Type B pancreatic cell (in vitro differentiated cells): ENCODE data around the gene VDR. TPM values are rescaled to one million over a fixed set of nuclear protein-coding genes. Genes with fewer than 3 reads are reported as not detected.

Experiments
- DNase-seq: peaks from one replicate; pipeline ENCODE4 v3.0.0; 2021; ENCODE audit warnings: mixed read lengths; ENCODE audit not compliant: unreplicated experiment; ENCODE audit errors: extremely low spot score
- H3K27ac Mint-ChIP-seq: 2 replicates; pipeline ENCODE4 v1.8.0; 2021; ENCODE audit warnings: mild to moderate bottlenecking, mixed read lengths
- H3K27me3 Mint-ChIP-seq: 2 replicates; pipeline ENCODE4 v1.8.0; 2021; ENCODE audit warnings: mixed read lengths
- H3K36me3 Mint-ChIP-seq: 2 replicates; pipeline ENCODE4 v1.8.0; 2021; ENCODE audit warnings: mixed read lengths
- H3K4me1 Mint-ChIP-seq: one replicate; pipeline ENCODE4 v1.8.0; 2021; ENCODE audit warnings: mixed read lengths; ENCODE audit not compliant: unreplicated experiment
- H3K4me3 Mint-ChIP-seq: 2 replicates; pipeline ENCODE4 v1.8.0; 2021; ENCODE audit warnings: mild to moderate bottlenecking, mixed read lengths
- H3K9me3 Mint-ChIP-seq: 2 replicates; pipeline ENCODE4 v1.8.0; 2021; ENCODE audit warnings: mixed read lengths
- CTCF ChIP-seq: fragments of 200-600 bp; sonication (generic); conservative IDR thresholded peaks from 2 replicates; pipeline ENCODE4 v1.5.0; 2021; ENCODE audit warnings: antibody characterized with exemption, mild to moderate bottlenecking
- total RNA-seq: library from RNA; stranded (reverse); gene quantifications from 2 replicates; pipeline ENCODE4 v1.2.1, GENCODE V29; 2021; ENCODE audit warnings: low replicate concordance

The VDR gene
- total RNA-seq, 1 donor from 2014 or later: 0.77 TPM

DNA sequence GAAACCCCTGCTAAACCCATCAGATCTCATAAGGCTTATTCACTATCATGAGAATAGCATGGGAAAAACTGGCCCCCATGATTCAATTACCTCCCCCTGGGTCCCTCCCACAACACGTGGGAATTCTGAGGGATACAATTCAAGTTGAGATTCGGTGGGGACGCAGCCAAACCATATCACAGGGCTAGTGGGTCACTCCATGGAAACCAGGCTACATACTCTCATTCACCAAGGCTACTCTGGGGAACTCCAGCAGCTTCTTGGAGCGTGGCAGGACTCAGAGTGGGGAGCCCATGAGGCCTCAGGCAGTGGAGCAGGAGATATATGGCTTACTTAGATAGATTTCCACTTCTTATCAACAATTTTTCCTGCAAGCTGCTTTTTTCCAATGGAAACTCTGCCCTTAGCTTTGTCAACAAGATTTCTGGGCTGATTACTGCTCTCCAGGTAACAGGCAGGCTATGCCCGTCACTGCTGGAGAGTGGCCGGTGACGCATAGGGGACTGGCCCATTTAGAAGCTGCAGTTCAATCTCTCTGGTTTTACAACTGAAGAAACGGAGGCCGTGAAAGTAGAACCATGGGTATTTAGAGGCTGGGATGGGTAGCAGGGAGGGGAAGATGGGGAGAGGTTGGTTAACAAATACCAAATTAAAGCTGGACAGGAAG lies 16.5 kb downstream of the VDR start:
- no peak for DNase-seq
- Mint-ChIP-seq H3K27ac (no peak overlapping the region), H3K36me3 (no peaks in the 10 kb centered on the region), H3K27me3 (peaks cover 7% of the 10 kb centered on the region), H3K9me3 (no peaks in the 10 kb centered on the region), H3K4me3 (no peak overlapping the region), H3K4me1 (peaks cover 16% of the 10 kb centered on the region)
- no peak for TF ChIP-seq CTCF

- DNase-seq: no peak
- Mint-ChIP-seq H3K27ac (no peak overlapping the region), H3K36me3 (no peaks in the 10 kb centered on the region), H3K9me3 (no peaks in the 10 kb centered on the region), H3K4me3 (no peak overlapping the region), H3K27me3 (no peaks in the 10 kb centered on the region), H3K4me1 (peaks cover 12% of the 10 kb centered on the region)
- no peak for TF ChIP-seq CTCF
Observed at GRCh38 chr12:47887529-47887928, 17.3 kb downstream of the VDR start.

GRCh38 chr12:47886510-47887240 lies 18.1 kb downstream of the VDR start:
- H3K4me3 Mint-ChIP-seq: no peak overlapping the region
- H3K27me3 Mint-ChIP-seq: no peaks in the 10 kb centered on the region
- H3K9me3 Mint-ChIP-seq: no peaks in the 10 kb centered on the region
- peaks cover 12% of the 10 kb centered on the region for H3K4me1 Mint-ChIP-seq
- no peak overlapping the region for H3K27ac Mint-ChIP-seq
- H3K36me3 Mint-ChIP-seq: no peaks in the 10 kb centered on the region
- no peak for TF ChIP-seq CTCF
- DNase-seq: no peak

DNA sequence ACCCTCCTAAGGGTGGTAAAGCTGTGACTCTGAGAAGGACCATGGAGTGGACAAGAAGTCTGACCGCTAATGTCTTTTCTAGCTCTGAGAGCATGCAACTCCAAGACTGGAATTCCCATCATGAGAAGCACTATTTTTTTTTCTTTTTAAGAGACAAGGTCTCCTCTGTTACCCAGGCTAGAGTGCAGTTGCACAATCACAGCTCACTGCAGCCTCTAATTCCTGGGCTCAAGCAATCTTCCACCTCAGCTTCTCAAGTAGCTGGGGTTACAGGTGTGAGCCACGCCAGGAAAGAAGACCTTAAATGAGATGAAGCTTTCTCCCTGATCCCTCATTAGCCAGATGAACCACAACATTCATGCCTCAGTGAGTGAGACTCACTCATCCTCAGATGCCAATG lies 19.2 kb downstream of the VDR start:
- Mint-ChIP-seq H3K27ac (no peak overlapping the region), H3K4me1 (peaks cover 12% of the 10 kb centered on the region), H3K4me3 (no peak overlapping the region), H3K36me3 (no peaks in the 10 kb centered on the region), H3K27me3 (no peaks in the 10 kb centered on the region), H3K9me3 (no peaks in the 10 kb centered on the region)
- no peak for TF ChIP-seq CTCF
- no peak for DNase-seq

DNA sequence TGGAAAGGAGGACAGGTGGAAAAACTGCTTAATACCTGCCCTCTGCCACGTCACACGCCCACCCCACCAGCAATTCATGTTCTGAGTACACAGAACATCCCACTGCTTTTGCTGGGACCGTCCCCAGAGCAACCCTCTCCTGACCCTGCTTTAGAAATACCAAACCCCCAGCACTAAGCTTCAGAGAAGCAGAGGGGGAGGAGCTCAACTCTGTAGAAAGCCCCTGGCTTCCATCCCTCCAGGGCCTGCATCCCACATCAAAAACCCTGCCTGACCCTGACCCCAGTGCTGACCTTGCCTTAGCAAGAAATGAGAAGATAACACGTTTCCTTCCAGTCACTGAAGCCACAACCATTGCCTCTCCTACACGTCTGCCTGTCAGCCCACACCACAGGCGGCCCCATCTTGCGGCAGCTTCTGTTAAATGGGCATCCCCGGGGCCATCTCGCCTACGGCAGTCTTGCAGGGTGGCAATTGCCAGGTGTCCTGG lies 19.7 kb downstream of the VDR start:
- peaks cover 12% of the 10 kb centered on the region for H3K4me1 Mint-ChIP-seq
- DNase-seq: no peak
- no peak overlapping the region for H3K4me3 Mint-ChIP-seq
- H3K27ac Mint-ChIP-seq: no peak overlapping the region
- no peaks in the 10 kb centered on the region for H3K36me3 Mint-ChIP-seq
- no peaks in the 10 kb centered on the region for H3K9me3 Mint-ChIP-seq
- TF ChIP-seq CTCF: no peak
- H3K27me3 Mint-ChIP-seq: no peaks in the 10 kb centered on the region
